ENCODE measurements around the gene SFPQ.

DNA sequence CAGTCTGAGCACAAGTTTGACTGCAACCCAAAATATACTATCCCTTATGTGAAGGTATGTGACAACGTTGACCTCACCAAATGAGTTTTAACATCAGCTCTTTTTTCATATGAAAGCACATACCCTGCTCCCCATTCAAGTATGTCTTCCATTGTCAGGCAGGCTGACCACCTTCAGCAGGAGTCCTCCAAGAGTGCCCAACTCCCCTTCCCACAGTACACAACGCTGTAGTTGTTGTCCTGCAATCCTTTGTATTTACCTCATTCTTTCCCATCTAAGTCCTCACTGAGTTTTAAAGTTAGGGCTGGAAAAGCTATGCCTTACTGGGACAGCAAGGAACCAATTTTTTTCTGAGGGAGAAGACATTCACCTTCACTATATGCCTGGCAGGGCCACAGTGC is 14.7 kb downstream of the SFPQ start:
- no peak for TF ChIP-seq POLR2AphosphoS5 (IDR thresholded peaks at IDR 0.05)
- TF ChIP-seq CTCF (IDR thresholded peaks at IDR 0.05), result no peak
- TF ChIP-seq POLR2A (IDR thresholded peaks at IDR 0.05), result no peak
- no peak for TF ChIP-seq EP300 (IDR thresholded peaks at IDR 0.05)

All from upper lobe of left lung (tissue), 4 donors.